Esophagus squamous epithelium (tissue), 4 donors: Measurements from ENCODE around the gene RAB14.

Experiments
- POLR2A ChIP-seq, 4 donors: fragments of 450-650 bp; IDR thresholded peaks; one replicate each; pipeline ENCODE4 v1.6.1; 2017; ENCODE audit warnings: antibody characterized with exemption in 4 of 4, mild to moderate bottlenecking in 4 of 4, moderate library complexity in 3 of 4
- TF ChIP-seq, protein P1 (sequence below), 6 experiments: fragments of 450-650 bp in 4 of 6; fragments of 200-600 bp in 2 of 6; sonication (generic) in 2 of 6; IDR thresholded peaks; one replicate each; pipeline ENCODE4 v1.5.1; 2016 to 2019; ENCODE audit warnings: antibody characterized with exemption in 6 of 6, mild to moderate bottlenecking in 4 of 6, moderate library complexity in 4 of 6

DNA sequence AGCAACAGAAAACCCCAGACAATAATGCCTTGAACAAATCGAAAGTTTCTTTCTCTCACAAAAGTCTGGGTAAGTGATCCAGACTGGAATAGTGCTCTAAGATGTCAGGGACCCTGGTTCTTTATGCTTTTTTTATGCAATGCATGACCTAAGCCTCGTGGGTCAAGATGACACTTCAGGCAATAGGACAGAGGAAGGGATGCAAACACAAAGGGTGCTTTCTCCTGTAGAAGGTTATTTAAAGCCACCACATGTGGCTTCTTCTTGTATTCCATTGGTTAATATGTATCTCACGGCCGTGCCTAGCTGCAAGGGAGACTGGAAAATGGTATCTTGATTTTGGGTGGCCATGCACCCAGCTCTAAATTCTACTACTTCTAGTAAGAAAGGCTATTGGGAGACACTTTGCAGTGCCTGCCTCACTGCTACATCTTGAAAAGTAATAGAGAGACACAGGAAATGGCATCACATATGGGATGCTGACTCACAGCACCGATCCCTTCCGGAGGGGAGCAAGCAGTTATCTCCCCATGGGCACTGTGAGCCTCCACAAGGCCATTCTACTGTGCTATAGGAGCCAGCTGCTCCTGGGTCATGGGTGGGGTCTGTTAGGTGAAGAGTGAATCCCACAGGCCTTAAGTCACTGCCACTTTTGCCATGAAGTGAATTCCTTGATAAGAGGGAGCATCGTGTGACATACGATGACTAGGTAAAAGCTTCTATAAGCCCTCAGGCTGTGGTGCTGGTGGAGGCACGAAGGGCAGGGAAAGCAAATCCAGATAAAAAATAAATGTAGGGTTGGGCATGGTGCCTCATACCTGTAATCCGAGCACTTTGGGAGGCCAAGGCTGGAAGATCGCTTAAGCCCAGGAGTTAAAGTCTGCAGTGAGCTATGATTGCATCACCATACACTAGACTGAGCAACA is 32.5 kb upstream of the RAB14 start:
- TF ChIP-seq, protein P1, sequence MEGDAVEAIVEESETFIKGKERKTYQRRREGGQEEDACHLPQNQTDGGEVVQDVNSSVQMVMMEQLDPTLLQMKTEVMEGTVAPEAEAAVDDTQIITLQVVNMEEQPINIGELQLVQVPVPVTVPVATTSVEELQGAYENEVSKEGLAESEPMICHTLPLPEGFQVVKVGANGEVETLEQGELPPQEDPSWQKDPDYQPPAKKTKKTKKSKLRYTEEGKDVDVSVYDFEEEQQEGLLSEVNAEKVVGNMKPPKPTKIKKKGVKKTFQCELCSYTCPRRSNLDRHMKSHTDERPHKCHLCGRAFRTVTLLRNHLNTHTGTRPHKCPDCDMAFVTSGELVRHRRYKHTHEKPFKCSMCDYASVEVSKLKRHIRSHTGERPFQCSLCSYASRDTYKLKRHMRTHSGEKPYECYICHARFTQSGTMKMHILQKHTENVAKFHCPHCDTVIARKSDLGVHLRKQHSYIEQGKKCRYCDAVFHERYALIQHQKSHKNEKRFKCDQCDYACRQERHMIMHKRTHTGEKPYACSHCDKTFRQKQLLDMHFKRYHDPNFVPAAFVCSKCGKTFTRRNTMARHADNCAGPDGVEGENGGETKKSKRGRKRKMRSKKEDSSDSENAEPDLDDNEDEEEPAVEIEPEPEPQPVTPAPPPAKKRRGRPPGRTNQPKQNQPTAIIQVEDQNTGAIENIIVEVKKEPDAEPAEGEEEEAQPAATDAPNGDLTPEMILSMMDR (IDR thresholded peaks at IDR 0.05) = no peak
- no peak for TF ChIP-seq POLR2A (IDR thresholded peaks at IDR 0.05)
